Muscle layer of duodenum (tissue), 2 donors: Measurements from ENCODE around the gene HOXB5.
A peak's percentile ranks its signal among the peaks of the same experiment; 100 is the strongest.

ENCODE experiments used
- H3K27ac ChIP-seq: one replicate; pipeline ENCODE4 v1.7.0; 2013; ENCODE audit warnings: mild to moderate bottlenecking, low read length
- H3K27me3 ChIP-seq: one replicate; pipeline ENCODE4 v1.7.0; 2013; ENCODE audit warnings: low read depth, mild to moderate bottlenecking, control low read depth, low read length
- H3K36me3 ChIP-seq, 2 donors: one replicate each; pipeline ENCODE4 v1.7.0; 2013; ENCODE audit warnings: low read length in 2 of 2, control low read depth in 1 of 2, mild to moderate bottlenecking in 1 of 2; ENCODE audit not compliant: insufficient read depth in 2 of 2, control insufficient read depth in 1 of 2
- H3K4me1 ChIP-seq, 2 donors: one replicate each; pipeline ENCODE4 v1.7.0; 2013; ENCODE audit warnings: low read length in 2 of 2, mild to moderate bottlenecking in 2 of 2, control low read depth in 1 of 2, moderate library complexity in 1 of 2; ENCODE audit not compliant: insufficient read depth in 2 of 2, control insufficient read depth in 1 of 2
- H3K4me3 ChIP-seq, 2 donors: one replicate each; pipeline ENCODE4 v1.7.0; 2013; ENCODE audit warnings: low read length in 2 of 2, low read depth in 1 of 2, mild to moderate bottlenecking in 1 of 2
- H3K9me3 ChIP-seq, 2 donors: one replicate each; pipeline ENCODE4 v1.7.0; 2013; ENCODE audit warnings: low read length in 2 of 2, control low read depth in 1 of 2, mild to moderate bottlenecking in 1 of 2; ENCODE audit not compliant: control insufficient read depth in 1 of 2
- donor health status: healthy.

HOXB5 gene

DNA sequence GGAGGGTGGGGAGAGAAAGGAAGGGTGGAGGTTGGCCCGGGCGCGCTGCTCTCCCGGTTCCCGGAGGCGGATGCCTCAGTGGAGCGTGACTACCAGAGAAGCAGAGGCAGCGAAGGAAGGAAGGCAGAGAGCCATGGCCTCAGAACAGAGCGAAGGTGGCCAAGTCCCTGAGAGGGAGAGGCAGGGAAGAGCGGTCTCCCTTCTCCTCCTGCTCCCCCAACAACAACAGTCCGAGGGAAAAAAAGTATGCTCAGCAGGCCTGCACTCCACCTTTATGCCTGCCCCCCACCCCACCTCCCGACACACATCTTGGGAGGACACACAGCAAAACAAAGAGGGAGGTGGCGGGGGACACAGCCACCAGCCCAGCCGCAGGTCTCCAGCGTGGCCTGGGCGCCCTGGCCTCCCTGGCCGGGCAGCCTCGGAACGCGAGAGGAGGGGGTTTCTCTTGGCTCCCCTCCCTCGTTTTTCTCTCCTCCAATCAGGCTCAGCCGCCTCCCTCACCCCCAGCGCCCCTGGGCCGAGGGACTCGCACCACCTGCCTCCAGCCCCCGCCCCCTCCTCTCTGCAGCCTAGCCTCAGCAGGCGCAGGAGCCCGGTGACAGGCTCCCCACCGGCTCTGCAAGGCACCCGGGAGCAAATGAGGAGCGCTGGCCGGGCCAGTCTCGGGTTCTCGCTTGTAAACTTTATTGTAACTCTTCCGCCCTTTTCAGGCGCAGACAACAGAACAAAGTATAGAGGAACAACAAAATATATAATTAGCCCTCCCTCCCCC lies 18.3 kb upstream of the HOXB5 start:
- peaks cover 65% of the 10 kb centered on the region for H3K27me3 ChIP-seq
- H3K27ac ChIP-seq, result no peak overlapping the region
- H3K4me1 ChIP-seq, result peaks cover 0 to 40% of the 10 kb centered on the region in 2 donors
- no peaks in the 10 kb centered on the region for H3K9me3 ChIP-seq
- H3K36me3 ChIP-seq, result no peaks in the 10 kb centered on the region
- H3K4me3 ChIP-seq, result peak overlapping the region in 1 of 2 donors; percentile 89

DNA sequence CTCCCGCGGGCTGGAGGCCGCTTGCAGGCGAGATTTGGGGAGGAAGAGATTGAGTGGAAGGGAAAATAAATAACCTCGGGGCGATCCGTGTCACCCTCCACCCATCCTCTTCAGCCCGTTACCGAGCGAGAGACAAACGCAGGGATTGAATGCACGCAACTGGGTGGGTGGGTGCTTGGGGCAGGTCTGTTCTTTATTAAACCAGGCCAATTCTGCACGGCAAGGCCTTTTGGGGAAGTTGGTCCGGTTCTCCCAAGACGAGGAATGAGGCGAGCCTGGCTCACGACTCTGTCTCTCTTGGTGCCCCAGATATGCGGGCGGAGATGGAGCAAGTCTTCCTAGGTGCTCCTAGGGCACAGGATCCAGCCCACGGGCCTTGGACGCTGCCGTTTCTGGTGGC lies 17.6 kb upstream of the HOXB5 start:
- Histone ChIP-seq H3K9me3 (no peaks in the 10 kb centered on the region), H3K27ac (no peak overlapping the region), H3K4me1 (peaks cover 0 to 40% of the 10 kb centered on the region in 2 donors), H3K36me3 (peaks cover 0 to 5% of the 10 kb centered on the region in 2 donors), H3K4me3 (peak overlapping the region; percentile 65 to 89), H3K27me3 (peaks cover 59% of the 10 kb centered on the region)

DNA sequence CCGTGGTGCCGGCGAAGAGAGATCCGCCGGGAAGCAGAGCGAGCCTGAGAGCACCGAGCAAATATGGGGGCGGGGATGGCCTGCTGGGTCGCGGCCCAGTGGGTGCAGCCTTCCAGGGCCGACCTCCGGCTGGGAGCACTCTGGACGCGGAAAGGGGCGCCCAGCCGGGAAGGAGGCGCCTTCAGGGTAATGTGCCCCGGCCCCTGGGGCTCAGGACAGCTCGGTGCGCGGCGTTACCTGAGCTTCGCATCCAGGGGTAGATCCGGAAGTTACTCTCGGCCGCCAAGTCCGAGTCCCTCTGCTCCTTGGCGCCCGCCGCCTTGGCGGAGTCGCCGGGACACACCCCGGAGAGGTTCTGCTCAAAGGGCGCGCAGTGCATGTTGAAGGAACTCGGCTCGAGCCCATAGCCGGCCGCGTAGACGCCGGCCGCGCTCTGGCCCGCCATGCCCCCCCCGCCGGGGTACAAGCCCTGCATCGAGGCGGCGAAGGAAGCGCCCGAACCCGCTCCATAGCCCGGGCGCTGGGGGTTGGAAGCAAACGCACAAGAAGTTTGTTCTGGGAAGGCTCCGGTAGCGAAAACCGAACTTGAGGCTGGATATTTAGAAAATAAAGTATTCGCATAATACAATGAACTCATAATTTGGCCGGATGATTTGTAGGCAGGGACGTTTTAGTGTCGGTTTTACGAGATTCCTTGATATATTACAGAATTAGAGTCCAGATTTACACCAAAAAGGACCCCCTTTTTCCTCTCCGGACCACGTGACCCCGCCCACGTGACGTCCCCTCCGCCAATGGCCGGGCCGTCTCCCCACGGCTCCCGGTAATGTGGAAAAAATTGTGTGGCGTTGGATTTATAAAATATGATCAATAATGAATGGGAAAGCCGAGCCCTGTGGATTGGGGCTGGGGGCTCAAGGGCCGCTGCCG lies 17.0 kb upstream of the HOXB5 start, which contains the start of gene HOXB7:
HOXB7 (minus strand) TSS at position 736 of the 930 bp plus-strand sequence; CDS start at position 637, 99 bp downstream.
- Histone ChIP-seq H3K4me1 (peaks cover 0 to 40% of the 10 kb centered on the region in 2 donors), H3K36me3 (peaks cover 0 to 5% of the 10 kb centered on the region in 2 donors), H3K4me3 (peak within 1 kb of the TSS; percentile 65 to 89), H3K27me3 (peaks cover 52% of the 10 kb centered on the region), H3K27ac (no peak within 1 kb of the TSS), H3K9me3 (no peaks in the 10 kb centered on the region)

DNA sequence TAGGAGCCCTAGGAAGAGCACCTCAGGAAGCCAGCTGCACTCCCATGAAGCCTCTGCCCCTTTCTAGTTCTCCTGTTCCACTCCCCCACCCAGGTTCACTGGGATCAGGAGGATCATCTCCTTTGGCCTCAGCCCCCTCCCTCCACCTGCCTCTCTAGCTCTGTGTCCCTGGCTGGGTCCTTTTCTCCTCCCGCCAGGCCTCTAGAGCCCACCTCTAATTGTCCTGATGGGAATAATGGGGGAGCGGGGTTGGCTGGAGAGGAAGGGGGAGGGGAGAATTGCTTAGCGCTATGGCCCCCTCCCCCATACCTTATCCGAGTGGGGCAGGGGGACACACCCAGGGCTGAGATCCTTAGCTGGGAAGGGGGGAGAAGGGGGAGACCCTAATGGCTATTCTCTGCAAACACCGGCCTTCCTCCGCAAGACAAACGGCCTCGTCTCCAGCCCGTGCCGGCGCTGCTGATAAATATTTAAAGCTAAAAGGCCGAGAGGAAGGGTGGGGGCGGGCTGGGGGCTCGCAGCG lies 16.2 kb upstream of the HOXB5 start:
- Histone ChIP-seq H3K27me3 (peaks cover 45% of the 10 kb centered on the region), H3K27ac (no peak overlapping the region), H3K4me1 (peaks cover 0 to 40% of the 10 kb centered on the region in 2 donors), H3K36me3 (peaks cover 0 to 5% of the 10 kb centered on the region in 2 donors), H3K4me3 (peak overlapping the region in 1 of 2 donors; percentile 89), H3K9me3 (no peaks in the 10 kb centered on the region)

DNA sequence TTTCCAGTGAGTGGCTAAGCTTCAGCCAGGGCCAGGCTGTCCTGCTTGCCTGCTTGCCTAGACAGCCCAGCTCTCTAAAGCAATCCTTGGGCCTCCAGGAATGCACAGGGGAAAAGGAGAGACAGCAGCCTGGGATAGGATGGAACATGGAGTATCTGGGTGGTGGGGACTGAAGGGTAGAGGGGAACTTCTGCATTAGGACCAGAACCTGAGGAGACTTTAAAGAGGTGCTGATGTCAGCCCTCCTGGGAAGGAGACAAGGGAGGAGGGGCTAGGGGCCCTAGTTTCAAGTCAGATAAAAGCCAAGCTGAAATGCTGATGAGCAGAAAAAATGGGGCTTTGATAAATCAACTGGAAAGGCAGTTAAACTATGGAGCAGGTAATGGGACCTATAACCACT lies 15.5 kb upstream of the HOXB5 start:
- Histone ChIP-seq H3K4me3 (no peak overlapping the region), H3K27ac (no peak overlapping the region), H3K4me1 (peaks cover 0 to 35% of the 10 kb centered on the region in 2 donors), H3K36me3 (peaks cover 0 to 5% of the 10 kb centered on the region in 2 donors), H3K9me3 (no peaks in the 10 kb centered on the region), H3K27me3 (peaks cover 47% of the 10 kb centered on the region)

DNA sequence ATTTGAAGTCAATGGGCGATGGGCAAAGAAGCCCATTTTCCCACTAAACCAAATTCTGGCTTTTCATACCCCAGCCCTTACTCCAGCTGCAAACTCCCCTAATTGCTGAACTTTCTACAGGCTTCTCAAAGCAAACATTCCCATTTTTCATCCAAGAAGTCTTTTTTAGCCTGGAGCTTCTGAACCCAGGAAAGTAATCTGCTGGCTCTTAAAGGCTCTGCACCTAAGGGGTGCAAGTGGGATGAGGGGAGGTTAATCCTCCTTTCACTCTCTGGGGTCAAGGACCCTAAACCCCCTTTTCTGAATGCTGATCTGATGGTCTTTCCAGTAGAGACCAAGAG lies 14.9 kb upstream of the HOXB5 start:
- H3K36me3 ChIP-seq, result peaks cover 0 to 5% of the 10 kb centered on the region in 2 donors
- peaks cover 42% of the 10 kb centered on the region for H3K27me3 ChIP-seq
- peaks cover 0 to 34% of the 10 kb centered on the region in 2 donors for H3K4me1 ChIP-seq
- H3K27ac ChIP-seq, result no peak overlapping the region
- no peak overlapping the region for H3K4me3 ChIP-seq
- no peaks in the 10 kb centered on the region for H3K9me3 ChIP-seq

DNA sequence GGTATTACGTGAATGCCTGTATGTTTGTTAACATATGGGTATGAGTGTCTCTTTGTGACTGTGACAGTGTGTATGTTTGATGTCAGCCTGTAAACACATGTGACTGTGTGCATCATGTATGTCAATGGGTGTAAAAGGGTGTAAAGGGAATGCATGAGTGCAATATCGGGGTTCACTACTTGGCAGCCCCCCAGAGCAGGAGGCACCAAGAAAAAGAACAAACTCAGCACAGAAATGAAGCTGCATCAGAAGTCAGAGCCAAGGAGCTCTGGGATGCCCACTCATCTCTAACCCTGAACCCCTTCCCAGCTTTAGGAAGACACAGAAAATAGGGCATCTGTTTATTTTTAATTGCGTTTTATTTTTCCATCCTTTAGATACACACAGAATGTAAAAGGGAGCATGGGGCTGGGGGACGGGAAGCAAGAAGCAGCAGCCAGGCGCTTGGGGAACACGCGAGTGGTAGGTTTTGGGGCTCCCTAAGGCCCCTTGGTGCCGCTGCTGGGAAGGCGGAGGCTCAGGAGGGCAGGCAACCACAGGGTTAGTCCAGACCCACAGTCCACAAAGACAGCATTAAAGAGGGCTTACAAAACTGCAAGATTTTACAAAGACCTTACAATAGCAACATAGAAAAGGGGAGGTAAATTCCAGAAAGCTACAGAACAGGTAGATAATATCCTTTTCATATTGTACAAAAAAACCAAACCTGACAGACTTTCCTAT lies 13.5 kb upstream of the HOXB5 start:
- H3K36me3 ChIP-seq, result peaks cover 0 to 5% of the 10 kb centered on the region in 2 donors
- no peak overlapping the region for H3K4me3 ChIP-seq
- no peaks in the 10 kb centered on the region for H3K9me3 ChIP-seq
- peaks cover 0 to 35% of the 10 kb centered on the region in 2 donors for H3K4me1 ChIP-seq
- peaks cover 35% of the 10 kb centered on the region for H3K27me3 ChIP-seq
- H3K27ac ChIP-seq, result no peak overlapping the region

DNA sequence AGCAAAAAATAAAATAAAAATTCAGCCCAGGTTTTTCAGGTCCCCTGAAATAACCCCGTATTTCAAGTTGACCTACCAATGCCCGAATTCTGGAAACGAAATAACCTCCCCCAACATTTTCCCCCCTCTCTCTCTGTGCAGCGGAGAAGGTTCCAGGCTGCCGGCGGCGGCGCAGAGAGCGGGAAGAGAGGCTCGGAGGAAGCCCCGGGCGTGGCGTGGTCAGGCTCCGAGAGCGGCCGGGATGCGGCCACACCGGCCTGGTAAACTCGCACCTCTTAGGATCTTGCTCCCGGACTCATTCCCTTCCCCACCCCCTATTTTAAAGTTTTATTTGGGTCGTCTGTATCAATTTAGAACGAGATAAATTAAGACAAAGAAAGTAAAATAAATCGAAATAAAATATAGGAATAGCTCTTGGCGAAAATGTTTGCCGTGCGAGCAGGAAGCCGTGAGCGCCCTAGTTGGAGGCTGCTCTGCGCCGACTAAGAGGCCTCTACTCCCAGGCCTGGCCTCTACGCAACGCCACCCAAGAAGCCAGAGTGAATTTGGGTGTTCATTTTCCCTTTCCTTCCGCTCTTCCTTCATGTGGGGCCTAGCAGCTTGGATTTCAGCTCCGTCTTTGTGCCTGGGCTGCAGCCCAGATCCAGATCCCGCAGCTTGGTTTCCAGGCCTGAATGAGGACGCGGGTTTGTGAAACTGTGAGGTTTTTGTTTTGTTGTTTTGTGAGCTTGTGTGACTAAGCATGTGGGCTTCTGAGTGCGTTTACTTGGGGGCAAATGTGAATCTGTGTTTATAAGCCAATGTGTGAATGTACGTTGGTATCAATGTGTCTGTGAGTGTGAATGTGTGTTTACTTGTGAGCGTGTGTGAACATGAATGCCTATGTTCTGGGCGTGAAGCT lies 12.7 kb upstream of the HOXB5 start:
- Histone ChIP-seq H3K27me3 (peaks cover 34% of the 10 kb centered on the region), H3K9me3 (no peaks in the 10 kb centered on the region), H3K36me3 (peaks cover 0 to 5% of the 10 kb centered on the region in 2 donors), H3K27ac (no peak overlapping the region), H3K4me1 (peaks cover 0 to 31% of the 10 kb centered on the region in 2 donors), H3K4me3 (no peak overlapping the region)

DNA sequence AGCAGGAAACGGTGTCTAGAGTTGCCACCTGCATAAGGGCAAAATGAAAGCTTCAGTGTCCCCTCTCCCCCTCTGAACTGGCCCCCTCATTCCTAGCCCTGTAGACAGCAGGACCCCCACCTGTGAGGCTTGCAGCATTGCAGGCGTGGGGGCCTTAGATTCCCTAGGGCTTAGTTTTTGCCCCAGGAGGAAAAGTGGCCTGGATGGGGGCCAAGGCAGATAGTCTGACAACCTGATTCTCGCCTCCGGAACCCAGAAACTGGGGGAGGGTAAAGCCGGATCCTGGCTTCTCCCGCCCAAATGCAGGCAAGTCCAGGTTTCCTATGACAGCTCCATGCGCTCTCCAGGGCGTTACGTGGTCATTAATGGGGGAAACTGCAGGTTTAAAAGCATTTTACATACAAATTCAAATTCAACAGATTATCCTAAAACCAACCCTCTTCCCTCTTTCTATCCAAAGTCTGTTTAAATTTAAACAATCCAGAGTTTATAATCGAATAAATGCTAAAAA lies 11.9 kb upstream of the HOXB5 start:
- Histone ChIP-seq H3K36me3 (peaks cover 0 to 5% of the 10 kb centered on the region in 2 donors), H3K27ac (no peak overlapping the region), H3K4me3 (no peak overlapping the region), H3K9me3 (no peaks in the 10 kb centered on the region), H3K27me3 (peaks cover 34% of the 10 kb centered on the region), H3K4me1 (peaks cover 0 to 24% of the 10 kb centered on the region in 2 donors)

DNA sequence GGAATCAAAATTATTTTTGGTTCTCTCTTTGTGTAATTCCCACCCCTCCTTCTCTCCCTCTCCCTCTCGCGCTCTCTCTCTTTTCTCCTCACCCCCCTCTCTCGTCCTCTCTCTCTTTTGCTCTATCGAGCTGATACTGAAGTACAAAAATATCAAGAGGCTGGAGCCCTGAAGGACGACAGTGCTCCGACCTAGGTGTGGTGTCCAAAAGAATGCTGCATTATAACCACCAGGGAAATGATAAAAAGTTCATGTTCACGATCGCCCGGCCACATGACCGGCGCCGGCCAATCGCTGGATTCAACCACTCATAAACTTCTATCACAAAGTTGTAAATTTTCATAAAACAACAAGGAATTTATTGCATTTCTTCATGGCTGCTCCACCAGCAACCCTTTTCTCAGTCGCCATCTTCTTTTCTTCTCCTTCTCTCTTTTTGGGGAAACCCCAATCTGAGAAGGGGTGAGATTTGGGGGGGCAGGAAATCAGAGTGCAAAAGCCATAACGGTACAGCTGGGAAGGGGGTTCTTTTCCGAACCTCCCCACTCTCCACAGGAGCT lies 11.3 kb upstream of the HOXB5 start, which contains the start of gene HOXB6:
HOXB6 (minus strand) TSS at position 217 of the 560 bp plus-strand sequence. CDS start 6,836 bp downstream, outside the sequence.
- peak within 1 kb of the TSS in 1 of 2 donors; percentile 6 for H3K4me3 ChIP-seq
- peaks cover 0 to 5% of the 10 kb centered on the region in 2 donors for H3K36me3 ChIP-seq
- peaks cover 0 to 18% of the 10 kb centered on the region in 2 donors for H3K4me1 ChIP-seq
- H3K27ac ChIP-seq, result no peak within 1 kb of the TSS
- peaks cover 32% of the 10 kb centered on the region for H3K27me3 ChIP-seq
- H3K9me3 ChIP-seq, result no peaks in the 10 kb centered on the region
